ENCODE measurements around the gene METTL9.
"Not testable (repeated sequence)": the region's sequence is repeated elsewhere in the genome, so short reads cannot be mapped to it uniquely, and the experiment has no call there.

METTL9 gene

GRCh38 chr16:21563676-21564075 lies 35.7 kb upstream of the METTL9 start:
- H3K27ac ChIP-seq: no peak overlapping the region
- TF ChIP-seq ZFX (IDR thresholded peaks at IDR 0.05) (no peak), CTCF (conservative IDR thresholded peaks at IDR 0.05) (no peak)

- H3K27ac ChIP-seq: not testable (repeated sequence)
Measured at GRCh38 chr16:21564367-21564766, 35.0 kb upstream of the METTL9 start.

GRCh38 chr16:21565507-21565860 lies 33.9 kb upstream of the METTL9 start:
- H3K27ac ChIP-seq: no peak overlapping the region
- TF ChIP-seq CTCF (conservative IDR thresholded peaks at IDR 0.05) (no peak), ZFX (IDR thresholded peaks at IDR 0.05) (no peak)

- no peak overlapping the region for H3K27ac ChIP-seq
- TF ChIP-seq CTCF (conservative IDR thresholded peaks at IDR 0.05) (no peak), ZFX (IDR thresholded peaks at IDR 0.05) (no peak)
Measured at GRCh38 chr16:21565861-21566669, 33.3 kb upstream of the METTL9 start.

GRCh38 chr16:21566891-21567414 lies 32.4 kb upstream of the METTL9 start:
- H3K27ac ChIP-seq: no peak overlapping the region
- TF ChIP-seq ZFX (IDR thresholded peaks at IDR 0.05): no peak
- no peak for TF ChIP-seq CTCF (conservative IDR thresholded peaks at IDR 0.05)

GRCh38 chr16:21567496-21567895 lies 31.9 kb upstream of the METTL9 start:
- H3K27ac ChIP-seq: not testable (repeated sequence)

GRCh38 chr16:21568502-21569189 lies 30.7 kb upstream of the METTL9 start:
- H3K27ac ChIP-seq: no peak overlapping the region
- TF ChIP-seq ZFX (IDR thresholded peaks at IDR 0.05): no peak
- TF ChIP-seq CTCF (conservative IDR thresholded peaks at IDR 0.05): no peak

- no peak overlapping the region for H3K27ac ChIP-seq
- no peak for TF ChIP-seq CTCF (conservative IDR thresholded peaks at IDR 0.05)
- TF ChIP-seq ZFX (IDR thresholded peaks at IDR 0.05): no peak
Measured at GRCh38 chr16:21570676-21571017, 28.7 kb upstream of the METTL9 start.

- not testable (repeated sequence) for H3K27ac ChIP-seq
Measured at GRCh38 chr16:21573506-21573905, 25.9 kb upstream of the METTL9 start.
